Activated naive CD8-positive, alpha-beta T cell treated with anti-CD3 and anti-CD28 coated beads, Interleukin-2, amount 50 U/mL, for 24 hours (primary cell): ENCODE data around the gene BUD31.

Experiments
- ATAC-seq: fragments of 150-1000 bp; cut with Tn5 transposase; one replicate; pipeline ENCODE4 v1.10.0; 2021
- DNase-seq: peaks from one replicate; pipeline ENCODE4 v3.0.0; 2021
- H3K27ac Mint-ChIP-seq: one replicate; pipeline ENCODE4 v1.8.0; 2021; ENCODE audit warnings: mild to moderate bottlenecking, mixed read lengths
- H3K27me3 Mint-ChIP-seq: one replicate; pipeline ENCODE4 v1.8.0; 2021; ENCODE audit warnings: mixed read lengths
- H3K36me3 Mint-ChIP-seq: one replicate; pipeline ENCODE4 v1.8.0; 2021; ENCODE audit warnings: low read depth, mixed read lengths
- H3K4me1 Mint-ChIP-seq: one replicate; pipeline ENCODE4 v1.8.0; 2021; ENCODE audit warnings: mixed read lengths
- H3K4me3 Mint-ChIP-seq: one replicate; pipeline ENCODE4 v1.8.0; 2021; ENCODE audit warnings: mild to moderate bottlenecking, moderate library complexity, mixed read lengths
- H3K9me3 Mint-ChIP-seq: one replicate; pipeline ENCODE4 v1.8.0; 2021; ENCODE audit warnings: mixed read lengths

BUD31 gene

GRCh38 chr7:99451936-99452335 lies 43.2 kb downstream of the BUD31 start:
- H3K27me3 Mint-ChIP-seq, result no peaks in the 10 kb centered on the region
- ATAC-seq, result no peak
- no peak for DNase-seq
- no peaks in the 10 kb centered on the region for H3K9me3 Mint-ChIP-seq
- no peak overlapping the region for H3K4me3 Mint-ChIP-seq
- no peak overlapping the region for H3K27ac Mint-ChIP-seq
- H3K36me3 Mint-ChIP-seq, result peaks cover 30% of the 10 kb centered on the region
- peaks cover 2% of the 10 kb centered on the region for H3K4me1 Mint-ChIP-seq

- Mint-ChIP-seq H3K27me3 (no peaks in the 10 kb centered on the region), H3K27ac (no peak overlapping the region), H3K36me3 (peaks cover 30% of the 10 kb centered on the region), H3K4me3 (no peak overlapping the region), H3K9me3 (no peaks in the 10 kb centered on the region), H3K4me1 (peaks cover 2% of the 10 kb centered on the region)
- ATAC-seq (no peak), DNase-seq (no peak)
Observed at GRCh38 chr7:99452541-99452940, 43.8 kb downstream of the BUD31 start.

- H3K4me1 Mint-ChIP-seq, result peaks cover 2% of the 10 kb centered on the region
Observed at GRCh38 chr7:99453105-99453504, 44.3 kb downstream of the BUD31 start.

GRCh38 chr7:99455874-99456273 lies 47.1 kb downstream of the BUD31 start:
- Mint-ChIP-seq H3K27ac (no peak overlapping the region), H3K36me3 (peaks cover 43% of the 10 kb centered on the region)

More at GRCh38 chr7:99453105-99453504, 44.3 kb downstream of the BUD31 start:
- Mint-ChIP-seq H3K27me3 (no peaks in the 10 kb centered on the region), H3K9me3 (no peaks in the 10 kb centered on the region), H3K4me3 (no peak overlapping the region), H3K36me3 (peaks cover 28% of the 10 kb centered on the region), H3K27ac (no peak overlapping the region)
- DNase-seq (no peak), ATAC-seq (no peak)

GRCh38 chr7:99456288-99456687 lies 47.5 kb downstream of the BUD31 start:
- H3K27ac Mint-ChIP-seq, result no peak overlapping the region
- no peak overlapping the region for H3K4me3 Mint-ChIP-seq
- H3K27me3 Mint-ChIP-seq, result no peaks in the 10 kb centered on the region
- no peak for DNase-seq
- no peak for ATAC-seq
- H3K9me3 Mint-ChIP-seq, result no peaks in the 10 kb centered on the region
- H3K4me1 Mint-ChIP-seq, result peaks cover 17% of the 10 kb centered on the region
- peaks cover 41% of the 10 kb centered on the region for H3K36me3 Mint-ChIP-seq

More at GRCh38 chr7:99455874-99456273, 47.1 kb downstream of the BUD31 start:
- no peaks in the 10 kb centered on the region for H3K9me3 Mint-ChIP-seq
- H3K4me3 Mint-ChIP-seq, result no peak overlapping the region
- no peak for ATAC-seq
- no peak for DNase-seq
- H3K27me3 Mint-ChIP-seq, result no peaks in the 10 kb centered on the region
- peaks cover 15% of the 10 kb centered on the region for H3K4me1 Mint-ChIP-seq

GRCh38 chr7:99457050-99457649 lies 48.4 kb downstream of the BUD31 start:
- no peak for ATAC-seq
- Mint-ChIP-seq H3K36me3 (peaks cover 44% of the 10 kb centered on the region), H3K27ac (no peak overlapping the region)

GRCh38 chr7:99457650-99458493 lies 49.1 kb downstream of the BUD31 start:
- H3K9me3 Mint-ChIP-seq, result no peaks in the 10 kb centered on the region
- ATAC-seq (no peak), DNase-seq (no peak)
- peaks cover 27% of the 10 kb centered on the region for H3K4me1 Mint-ChIP-seq
- H3K36me3 Mint-ChIP-seq, result peaks cover 49% of the 10 kb centered on the region
- H3K27me3 Mint-ChIP-seq, result no peaks in the 10 kb centered on the region
- no peak overlapping the region for H3K4me3 Mint-ChIP-seq
- H3K27ac Mint-ChIP-seq, result no peak overlapping the region

More at GRCh38 chr7:99457050-99457649, 48.4 kb downstream of the BUD31 start:
- Mint-ChIP-seq H3K4me1 (peaks cover 21% of the 10 kb centered on the region), H3K4me3 (no peak overlapping the region), H3K27me3 (no peaks in the 10 kb centered on the region), H3K9me3 (no peaks in the 10 kb centered on the region)
- no peak for DNase-seq

GRCh38 chr7:99459087-99459486 lies 50.3 kb downstream of the BUD31 start:
- H3K27me3 Mint-ChIP-seq, result no peaks in the 10 kb centered on the region
- H3K4me3 Mint-ChIP-seq, result no peak overlapping the region
- H3K4me1 Mint-ChIP-seq, result peaks cover 31% of the 10 kb centered on the region
- ATAC-seq, result peak; percentile 40
- H3K27ac Mint-ChIP-seq, result peak overlapping the region; percentile 52
- no peaks in the 10 kb centered on the region for H3K9me3 Mint-ChIP-seq
- DNase-seq, result peak; percentile 20
- peaks cover 50% of the 10 kb centered on the region for H3K36me3 Mint-ChIP-seq

- DNase-seq (no peak), ATAC-seq (no peak)
- H3K9me3 Mint-ChIP-seq, result no peaks in the 10 kb centered on the region
- no peak overlapping the region for H3K4me3 Mint-ChIP-seq
- H3K27ac Mint-ChIP-seq, result no peak overlapping the region
- H3K27me3 Mint-ChIP-seq, result no peaks in the 10 kb centered on the region
- peaks cover 54% of the 10 kb centered on the region for H3K36me3 Mint-ChIP-seq
- H3K4me1 Mint-ChIP-seq, result peaks cover 41% of the 10 kb centered on the region
Observed at GRCh38 chr7:99460651-99461050, 51.9 kb downstream of the BUD31 start.

GRCh38 chr7:99461221-99461620 lies 52.5 kb downstream of the BUD31 start:
- peaks cover 45% of the 10 kb centered on the region for H3K4me1 Mint-ChIP-seq
- DNase-seq, result no peak
- no peaks in the 10 kb centered on the region for H3K9me3 Mint-ChIP-seq
- no peak overlapping the region for H3K27ac Mint-ChIP-seq
- no peaks in the 10 kb centered on the region for H3K27me3 Mint-ChIP-seq
- no peak for ATAC-seq
- H3K36me3 Mint-ChIP-seq, result peaks cover 56% of the 10 kb centered on the region
- no peak overlapping the region for H3K4me3 Mint-ChIP-seq

GRCh38 chr7:99465421-99465768 lies 56.6 kb downstream of the BUD31 start:
- Mint-ChIP-seq H3K4me1 (peaks cover 36% of the 10 kb centered on the region), H3K27me3 (no peaks in the 10 kb centered on the region), H3K9me3 (no peaks in the 10 kb centered on the region), H3K36me3 (peaks cover 32% of the 10 kb centered on the region), H3K27ac (peak overlapping the region; percentile 87), H3K4me3 (peak overlapping the region; percentile 89)
- DNase-seq (no peak), ATAC-seq (no peak)

GRCh38 chr7:99468336-99468918 lies 59.7 kb downstream of the BUD31 start:
- no peaks in the 10 kb centered on the region for H3K27me3 Mint-ChIP-seq
- no peak overlapping the region for H3K27ac Mint-ChIP-seq
- peaks cover 19% of the 10 kb centered on the region for H3K36me3 Mint-ChIP-seq
- no peak overlapping the region for H3K4me3 Mint-ChIP-seq
- no peaks in the 10 kb centered on the region for H3K9me3 Mint-ChIP-seq
- ATAC-seq (no peak), DNase-seq (no peak)
- H3K4me1 Mint-ChIP-seq, result peaks cover 34% of the 10 kb centered on the region
